ENCODE data around the gene MEP1A. TPM values are rescaled to one million over a fixed set of nuclear protein-coding genes. Genes with fewer than 3 reads are reported as not detected.

Gene MEP1A
- total and polyA plus RNA-seq, 9 of the 15 experiments (the other 6 are each of a cell fraction or from before 2014, with no cell fraction given), result not detected

DNA sequence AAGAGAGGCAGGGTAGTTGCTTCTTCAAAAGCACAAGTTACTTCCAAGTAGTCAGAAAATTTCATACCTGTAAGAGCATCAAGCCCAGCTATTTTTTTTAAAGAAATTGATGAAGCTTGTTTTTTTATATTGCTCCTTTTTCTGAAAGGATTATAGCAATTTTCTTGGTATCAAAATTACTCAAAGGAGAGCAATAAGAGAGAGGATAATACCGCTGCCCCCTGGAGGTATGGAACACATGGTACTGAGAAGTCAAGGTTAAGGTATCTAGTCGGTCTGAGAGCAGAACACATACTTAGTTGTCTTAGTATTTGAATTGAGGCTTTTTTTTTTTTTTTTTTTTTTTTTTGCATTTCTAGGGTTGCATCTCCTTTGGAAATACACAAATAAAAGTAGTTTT, 69.2 kb downstream of the MEP1A start (continued):
- TF ChIP-seq, protein P1, sequence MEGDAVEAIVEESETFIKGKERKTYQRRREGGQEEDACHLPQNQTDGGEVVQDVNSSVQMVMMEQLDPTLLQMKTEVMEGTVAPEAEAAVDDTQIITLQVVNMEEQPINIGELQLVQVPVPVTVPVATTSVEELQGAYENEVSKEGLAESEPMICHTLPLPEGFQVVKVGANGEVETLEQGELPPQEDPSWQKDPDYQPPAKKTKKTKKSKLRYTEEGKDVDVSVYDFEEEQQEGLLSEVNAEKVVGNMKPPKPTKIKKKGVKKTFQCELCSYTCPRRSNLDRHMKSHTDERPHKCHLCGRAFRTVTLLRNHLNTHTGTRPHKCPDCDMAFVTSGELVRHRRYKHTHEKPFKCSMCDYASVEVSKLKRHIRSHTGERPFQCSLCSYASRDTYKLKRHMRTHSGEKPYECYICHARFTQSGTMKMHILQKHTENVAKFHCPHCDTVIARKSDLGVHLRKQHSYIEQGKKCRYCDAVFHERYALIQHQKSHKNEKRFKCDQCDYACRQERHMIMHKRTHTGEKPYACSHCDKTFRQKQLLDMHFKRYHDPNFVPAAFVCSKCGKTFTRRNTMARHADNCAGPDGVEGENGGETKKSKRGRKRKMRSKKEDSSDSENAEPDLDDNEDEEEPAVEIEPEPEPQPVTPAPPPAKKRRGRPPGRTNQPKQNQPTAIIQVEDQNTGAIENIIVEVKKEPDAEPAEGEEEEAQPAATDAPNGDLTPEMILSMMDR (IDR thresholded peaks at IDR 0.05 in 2 of 3, conservative IDR thresholded peaks at IDR 0.05 in 1 of 3; ENCODE audit: insufficient read depth in 2 of 3, low read depth in 1 of 3, low read length in 3 of 3), result no peak
- TF ChIP-seq ADNP (tag; IDR thresholded peaks at IDR 0.05), result no peak
- TF ChIP-seq NCOA4 (IDR thresholded peaks at IDR 0.05; ENCODE audit: partially characterized antibody), result no peak
- TF ChIP-seq CBFA2T3 (IDR thresholded peaks at IDR 0.05), result no peak
- TF ChIP-seq L3MBTL2 (IDR thresholded peaks at IDR 0.05), result no peak
- no peak for TF ChIP-seq ZNF274 (IDR thresholded peaks at IDR 0.05; ENCODE audit: borderline replicate concordance, low read depth, low read length)
- no peak for TF ChIP-seq RBM25 (IDR thresholded peaks at IDR 0.05; ENCODE audit: low read depth, low read length, severe bottlenecking)
- TF ChIP-seq, protein P2, sequence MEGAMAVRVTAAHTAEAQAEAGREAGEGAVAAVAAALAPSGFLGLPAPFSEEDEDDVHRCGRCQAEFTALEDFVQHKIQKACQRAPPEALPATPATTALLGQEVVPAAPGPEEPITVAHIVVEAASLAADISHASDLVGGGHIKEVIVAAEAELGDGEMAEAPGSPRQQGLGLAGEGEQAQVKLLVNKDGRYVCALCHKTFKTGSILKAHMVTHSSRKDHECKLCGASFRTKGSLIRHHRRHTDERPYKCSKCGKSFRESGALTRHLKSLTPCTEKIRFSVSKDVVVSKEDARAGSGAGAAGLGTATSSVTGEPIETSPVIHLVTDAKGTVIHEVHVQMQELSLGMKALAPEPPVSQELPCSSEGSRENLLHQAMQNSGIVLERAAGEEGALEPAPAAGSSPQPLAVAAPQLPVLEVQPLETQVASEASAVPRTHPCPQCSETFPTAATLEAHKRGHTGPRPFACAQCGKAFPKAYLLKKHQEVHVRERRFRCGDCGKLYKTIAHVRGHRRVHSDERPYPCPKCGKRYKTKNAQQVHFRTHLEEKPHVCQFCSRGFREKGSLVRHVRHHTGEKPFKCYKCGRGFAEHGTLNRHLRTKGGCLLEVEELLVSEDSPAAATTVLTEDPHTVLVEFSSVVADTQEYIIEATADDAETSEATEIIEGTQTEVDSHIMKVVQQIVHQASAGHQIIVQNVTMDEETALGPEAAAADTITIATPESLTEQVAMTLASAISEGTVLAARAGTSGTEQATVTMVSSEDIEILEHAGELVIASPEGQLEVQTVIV (CRISPR knock-in tag; IDR thresholded peaks at IDR 0.05; ENCODE audit: borderline replicate concordance), result no peak
- TF ChIP-seq, protein P3, sequence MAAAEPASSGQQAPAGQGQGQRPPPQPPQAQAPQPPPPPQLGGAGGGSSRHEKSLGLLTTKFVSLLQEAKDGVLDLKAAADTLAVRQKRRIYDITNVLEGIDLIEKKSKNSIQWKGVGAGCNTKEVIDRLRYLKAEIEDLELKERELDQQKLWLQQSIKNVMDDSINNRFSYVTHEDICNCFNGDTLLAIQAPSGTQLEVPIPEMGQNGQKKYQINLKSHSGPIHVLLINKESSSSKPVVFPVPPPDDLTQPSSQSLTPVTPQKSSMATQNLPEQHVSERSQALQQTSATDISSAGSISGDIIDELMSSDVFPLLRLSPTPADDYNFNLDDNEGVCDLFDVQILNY (CRISPR knock-in tag; IDR thresholded peaks at IDR 0.05), result no peak
- TF ChIP-seq, protein P4, sequence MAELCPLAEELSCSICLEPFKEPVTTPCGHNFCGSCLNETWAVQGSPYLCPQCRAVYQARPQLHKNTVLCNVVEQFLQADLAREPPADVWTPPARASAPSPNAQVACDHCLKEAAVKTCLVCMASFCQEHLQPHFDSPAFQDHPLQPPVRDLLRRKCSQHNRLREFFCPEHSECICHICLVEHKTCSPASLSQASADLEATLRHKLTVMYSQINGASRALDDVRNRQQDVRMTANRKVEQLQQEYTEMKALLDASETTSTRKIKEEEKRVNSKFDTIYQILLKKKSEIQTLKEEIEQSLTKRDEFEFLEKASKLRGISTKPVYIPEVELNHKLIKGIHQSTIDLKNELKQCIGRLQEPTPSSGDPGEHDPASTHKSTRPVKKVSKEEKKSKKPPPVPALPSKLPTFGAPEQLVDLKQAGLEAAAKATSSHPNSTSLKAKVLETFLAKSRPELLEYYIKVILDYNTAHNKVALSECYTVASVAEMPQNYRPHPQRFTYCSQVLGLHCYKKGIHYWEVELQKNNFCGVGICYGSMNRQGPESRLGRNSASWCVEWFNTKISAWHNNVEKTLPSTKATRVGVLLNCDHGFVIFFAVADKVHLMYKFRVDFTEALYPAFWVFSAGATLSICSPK (IDR thresholded peaks at IDR 0.05; ENCODE audit: borderline replicate concordance), result no peak
- TF ChIP-seq ZNF354B (CRISPR knock-in tag; IDR thresholded peaks at IDR 0.05), result no peak

Measured in K562 (cell line).